GM12891 (cell line): ENCODE measurements around the gene CBX5.
"Not testable (repeated sequence)": the region's sequence is repeated elsewhere in the genome, so short reads cannot be mapped to it uniquely, and the experiment has no call there.

Experiments
- DNase-seq: peaks from one replicate; pipeline ENCODE4 v3.0.0; 2011; ENCODE audit warnings: low spot score; ENCODE audit not compliant: insufficient read length
- FAIRE-seq: peaks from 2 replicates; lab custom pipeline; 2011; peaks lifted over from hg19 to GRCh38; lab: Jason Lieb, UNC
- PAX5 ChIP-seq: IDR thresholded peaks from 2 replicates; pipeline ENCODE4 v1.6.1; 2011; ENCODE audit warnings: low read length, moderate library complexity, mild to moderate bottlenecking; ENCODE audit not compliant: insufficient read depth, severe bottlenecking
- POLR2A ChIP-seq: IDR thresholded peaks from 2 replicates; pipeline ENCODE4 v1.6.1; 2011; ENCODE audit warnings: low read depth, low read length, control low read depth
- POLR2AphosphoS5 ChIP-seq: IDR thresholded peaks from 2 replicates; pipeline ENCODE4 v1.6.1; 2011; ENCODE audit warnings: low read depth, low read length, control low read depth
- POU2F2 ChIP-seq: IDR thresholded peaks from 2 replicates; pipeline ENCODE4 v1.6.1; 2011; ENCODE audit warnings: low read depth, mild to moderate bottlenecking, control low read depth, low read length, moderate library complexity
- SPI1 ChIP-seq: IDR thresholded peaks from 2 replicates; pipeline ENCODE4 v1.6.1; 2011; ENCODE audit warnings: low read depth, low read length, control low read depth
- TAF1 ChIP-seq: IDR thresholded peaks from 2 replicates; pipeline ENCODE4 v1.6.1; 2011; ENCODE audit warnings: low read depth, low read length, control low read depth

The CBX5 gene

DNA sequence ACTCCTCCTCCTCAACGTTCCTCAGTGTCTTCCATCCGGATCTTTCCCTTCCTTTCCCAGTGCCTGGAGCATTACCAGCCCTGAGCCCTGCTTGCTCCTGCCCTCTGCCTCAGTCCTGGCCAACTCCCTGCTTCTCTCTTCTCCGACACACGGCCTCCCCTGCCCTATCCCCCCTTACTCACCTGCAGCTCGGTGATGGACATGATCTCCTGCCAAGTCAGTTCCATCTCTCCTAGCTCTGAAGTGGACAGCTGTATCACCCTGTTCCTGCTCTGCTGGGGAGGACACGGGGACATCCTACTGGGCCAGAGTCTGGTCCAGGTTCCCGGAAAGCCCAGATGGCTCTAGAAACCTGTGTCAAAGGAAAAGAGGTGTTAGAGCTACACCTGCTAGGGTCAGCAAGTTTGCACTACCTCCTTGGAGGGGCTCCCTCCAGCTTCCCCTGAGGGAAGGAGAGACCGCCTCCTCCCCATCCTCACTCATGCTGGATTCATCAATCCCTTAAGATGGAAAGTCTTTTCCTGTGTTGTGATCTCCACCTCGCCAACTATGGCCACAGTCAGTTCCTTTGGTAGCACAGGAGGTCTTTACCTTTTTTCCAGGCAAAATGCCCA, 15.1 kb upstream of the CBX5 start:
- TF ChIP-seq POLR2AphosphoS5 (no peak), TAF1 (no peak), SPI1 (no peak), POU2F2 (no peak), POLR2A (no peak), PAX5 (no peak)
- no peak for FAIRE-seq
- no peak for DNase-seq

DNA sequence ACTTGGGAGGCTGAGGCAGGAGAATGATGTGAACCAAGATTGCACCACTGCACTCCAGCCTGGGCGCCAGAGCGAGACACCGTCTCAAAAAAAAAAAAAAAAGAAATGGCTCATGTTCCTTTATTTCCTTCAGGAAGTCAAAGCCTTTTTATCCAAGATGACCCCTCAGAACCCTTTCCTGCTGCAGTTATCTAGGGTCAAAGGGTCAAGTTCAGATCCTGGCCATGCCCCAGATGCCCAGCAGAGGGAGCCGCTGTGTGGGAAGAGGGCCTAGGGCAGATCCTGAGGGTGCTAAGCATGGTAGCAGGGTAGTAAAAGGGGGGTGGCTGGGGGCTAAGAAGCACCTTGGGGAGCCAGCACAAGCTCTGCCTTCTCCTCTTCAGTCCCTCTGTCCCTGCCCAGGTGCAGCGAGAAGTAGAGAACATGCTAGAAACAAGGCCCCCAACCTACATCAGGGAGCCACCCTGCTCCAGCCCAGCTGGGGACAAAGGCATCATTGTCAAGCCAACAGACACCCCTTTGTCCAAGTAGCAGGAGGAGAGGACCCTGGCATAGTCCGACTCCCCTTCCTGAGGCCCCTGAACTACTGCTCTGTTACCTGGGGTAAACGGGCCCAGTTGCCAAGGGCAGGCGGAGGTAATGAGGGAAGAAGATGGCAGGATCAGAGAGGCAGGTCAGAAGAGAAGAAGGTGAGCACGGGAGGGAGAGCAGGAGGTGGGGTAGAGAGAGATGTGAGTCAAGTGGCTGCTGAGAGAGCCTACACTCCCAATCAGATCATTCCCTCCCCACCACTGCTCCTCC, 14.4 kb upstream of the CBX5 start:
- FAIRE-seq, result no peak
- peak; percentile 55 for DNase-seq
- TF ChIP-seq POU2F2, result no peak
- no peak for TF ChIP-seq PAX5

DNA sequence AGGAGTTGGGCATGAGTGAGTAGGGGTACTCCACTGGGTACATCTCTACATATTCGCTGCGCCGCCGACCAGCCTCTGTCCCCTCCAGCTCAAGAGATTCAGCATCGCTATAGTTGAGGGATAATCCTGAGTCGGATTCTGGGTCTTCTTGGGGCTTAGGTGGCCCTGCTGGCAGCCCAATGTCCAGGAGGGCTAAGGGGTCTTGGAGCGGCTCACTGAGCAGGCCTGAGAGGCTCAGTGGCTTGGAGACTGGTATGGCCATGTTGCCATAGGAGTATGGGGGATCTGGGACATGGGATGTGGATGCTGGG, 13.0 kb upstream of the CBX5 start:
- FAIRE-seq, result no peak
- no peak for DNase-seq
- TF ChIP-seq TAF1 (no peak), POU2F2 (no peak), PAX5 (no peak), SPI1 (no peak), POLR2A (no peak), POLR2AphosphoS5 (no peak)

DNA sequence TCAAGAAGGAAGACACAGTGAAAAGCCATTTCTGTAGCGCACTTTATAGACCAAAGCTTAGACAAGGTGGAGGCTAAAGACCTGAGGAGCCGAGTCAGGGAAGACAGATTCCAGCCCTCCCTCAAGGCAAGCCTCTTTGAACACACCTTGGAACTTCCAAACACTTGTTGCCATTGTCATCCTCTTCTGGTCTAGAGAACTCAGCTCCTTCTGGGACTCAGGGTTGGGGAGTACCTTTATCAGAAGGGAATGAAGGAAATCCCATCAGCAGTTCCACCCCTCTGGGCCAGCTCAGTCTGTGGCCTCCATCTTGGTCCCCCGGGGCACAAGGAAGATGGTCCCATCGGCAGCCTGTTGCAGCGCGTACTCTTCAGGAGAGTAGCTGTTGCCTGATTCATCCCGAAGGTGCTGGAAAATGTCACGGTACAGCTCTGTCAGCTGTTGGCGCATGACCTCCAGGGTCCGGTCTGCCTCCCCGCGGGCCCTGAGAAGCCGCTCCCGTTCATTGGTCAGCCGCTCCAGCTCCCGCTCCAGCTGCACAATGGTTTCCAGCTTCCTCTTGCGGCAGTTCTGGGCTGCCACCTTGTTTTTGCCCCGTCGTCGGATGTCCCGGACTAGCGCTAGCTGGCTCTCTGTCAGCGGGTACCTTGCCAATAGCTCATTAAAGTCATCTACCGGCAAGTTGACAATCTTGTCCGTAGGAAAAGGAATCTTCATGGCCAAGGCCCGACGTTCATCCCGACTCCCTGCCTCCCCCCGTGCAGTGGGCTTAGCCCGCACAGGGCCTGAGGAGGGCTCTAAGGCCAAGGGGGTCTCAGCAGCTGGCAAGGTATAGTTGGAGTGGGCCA, 12.4 kb upstream of the CBX5 start:
- TF ChIP-seq PAX5, result no peak
- no peak for TF ChIP-seq SPI1
- no peak for TF ChIP-seq POLR2A
- no peak for TF ChIP-seq TAF1
- TF ChIP-seq POU2F2, result no peak
- TF ChIP-seq POLR2AphosphoS5, result no peak
- DNase-seq (no peak), FAIRE-seq (no peak)

DNA sequence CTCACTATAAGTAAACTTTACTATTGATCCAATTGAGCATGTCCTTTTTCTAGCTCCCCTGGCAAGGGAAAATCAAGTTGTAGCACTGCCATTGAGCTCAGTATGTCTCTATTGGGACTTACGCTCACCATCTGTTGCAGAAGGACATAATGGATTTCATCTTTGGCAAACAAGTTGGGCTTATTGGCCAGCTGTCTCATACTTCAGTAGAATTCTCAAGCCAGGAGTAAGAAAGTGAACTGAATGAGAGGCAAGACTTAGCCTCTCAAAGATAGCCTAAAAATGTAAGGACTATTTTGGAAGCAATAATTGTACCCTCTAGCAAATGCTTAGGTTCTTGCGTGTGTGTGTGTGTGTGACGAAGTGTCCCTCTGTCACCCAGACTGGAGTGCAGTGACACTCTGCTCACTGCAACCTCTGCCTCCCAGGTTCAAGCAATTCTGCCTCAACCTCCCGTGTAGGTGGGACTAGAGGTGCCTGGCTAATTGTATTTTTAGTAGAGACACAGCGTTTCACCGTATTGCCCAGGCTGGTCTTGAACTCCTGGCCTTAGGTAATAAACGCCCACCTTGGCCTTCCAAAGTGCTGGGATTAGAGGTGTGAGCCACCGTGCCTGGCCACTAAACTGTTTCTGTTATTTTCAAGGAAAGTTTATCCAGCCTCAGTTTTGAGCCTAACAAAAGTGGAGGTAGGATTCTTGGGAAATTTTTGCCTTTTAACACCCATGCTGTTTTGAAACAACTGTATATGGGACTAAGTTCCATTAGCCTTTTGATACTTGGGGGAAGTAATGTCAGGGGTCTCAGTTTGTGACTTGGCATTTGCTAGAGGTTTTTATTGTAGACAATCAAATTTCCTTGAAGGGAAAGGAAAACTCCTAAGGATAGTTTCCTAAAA, 7.6 kb upstream of the CBX5 start:
- DNase-seq, result no peak
- TF ChIP-seq TAF1, result no peak
- TF ChIP-seq SPI1, result no peak
- peak; percentile 98 for TF ChIP-seq POLR2A
- no peak for TF ChIP-seq PAX5
- TF ChIP-seq POLR2AphosphoS5, result peak; percentile 98
- TF ChIP-seq POU2F2, result no peak
- no peak for FAIRE-seq

DNA sequence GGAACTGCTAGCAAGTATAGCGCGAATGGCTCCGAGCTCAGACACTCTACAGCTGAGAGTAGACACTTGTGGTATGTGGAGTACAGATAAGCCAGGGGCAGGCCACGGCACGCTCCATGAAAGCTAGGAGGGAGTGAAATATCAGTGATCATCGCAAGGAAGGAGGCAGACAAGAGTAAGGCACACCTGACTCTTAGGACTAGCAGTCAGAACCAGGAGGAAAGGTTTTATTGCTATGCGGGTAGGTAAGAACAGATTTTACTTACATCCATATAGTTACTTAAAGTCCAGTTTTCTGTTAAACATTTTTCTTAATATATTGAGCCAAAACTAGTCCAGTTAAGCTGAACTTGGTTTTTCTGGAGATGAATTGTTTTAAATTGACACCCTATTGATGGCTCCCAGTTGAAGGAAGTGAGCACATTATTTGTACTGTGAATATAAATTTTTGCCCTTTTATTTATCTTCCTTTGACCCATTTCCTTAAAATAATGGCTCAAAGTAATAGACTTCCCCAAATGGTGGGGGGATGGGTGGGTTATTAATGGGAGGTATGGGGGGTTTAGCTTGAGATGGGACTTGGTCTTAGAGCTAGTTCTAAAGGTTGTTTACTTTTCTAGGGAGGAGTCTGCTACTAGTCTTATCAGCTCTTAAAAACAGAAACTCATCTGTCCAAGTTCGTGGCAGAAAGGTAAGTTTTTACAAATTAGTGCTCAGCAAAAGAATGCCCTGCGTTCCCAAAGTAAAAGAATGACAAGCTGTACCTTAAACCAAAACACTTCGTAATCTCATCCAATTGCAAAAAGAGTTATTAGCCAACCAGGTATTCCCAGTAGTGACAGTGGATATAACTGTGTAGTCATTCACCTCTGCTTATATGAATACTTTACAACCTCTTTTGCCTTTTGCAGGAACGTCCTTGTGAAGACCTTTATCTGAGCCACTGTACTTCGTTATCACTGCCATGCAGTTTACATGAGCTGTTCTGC, 6.4 kb upstream of the CBX5 start:
- DNase-seq (no peak), FAIRE-seq (no peak)
- TF ChIP-seq PAX5 (no peak), POLR2A (peak; percentile 89), POLR2AphosphoS5 (peak; percentile 89), SPI1 (no peak), TAF1 (no peak), POU2F2 (no peak; the same call in 1 of the 2 replicates)

DNA sequence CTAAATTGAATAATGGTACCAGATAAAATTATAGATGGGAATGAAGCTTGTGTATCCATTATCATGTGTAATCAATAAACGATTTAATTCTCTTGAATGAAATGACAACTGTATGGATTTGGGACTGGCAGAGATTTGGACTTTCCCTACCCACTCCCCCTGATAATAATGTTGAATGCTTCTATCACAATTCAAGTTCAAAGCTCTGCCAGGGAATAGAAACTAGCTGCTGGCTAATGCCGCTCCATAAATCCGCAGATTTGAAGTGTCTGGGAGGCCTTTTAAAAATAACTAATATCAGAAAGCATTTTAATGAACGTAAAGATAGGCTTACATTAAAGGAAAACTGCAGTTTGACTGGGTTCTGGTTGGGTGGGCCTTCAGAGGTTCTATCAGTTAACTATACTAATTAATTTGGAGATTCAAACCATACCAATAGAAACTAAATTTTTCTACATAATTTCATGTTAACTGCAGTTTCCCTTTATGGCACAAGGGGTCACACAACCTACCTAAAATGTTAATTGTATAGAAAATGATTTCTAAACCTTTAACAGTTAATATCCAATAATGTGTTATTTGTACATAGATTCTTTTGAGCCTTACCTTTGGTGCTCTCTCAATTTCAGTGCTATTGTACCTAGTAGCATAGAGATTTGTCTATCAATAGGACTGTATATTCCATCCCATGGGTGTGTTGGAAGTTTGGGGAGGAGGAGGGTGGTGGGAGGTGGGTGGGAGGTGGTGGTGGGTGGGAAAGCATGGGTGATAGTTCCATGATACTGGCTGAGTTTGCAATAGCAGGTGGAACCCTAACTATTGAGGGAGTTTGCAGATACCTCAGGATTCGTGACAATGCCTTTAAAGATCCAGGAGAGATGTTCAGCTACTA, 5.5 kb upstream of the CBX5 start:
- TF ChIP-seq PAX5 (no peak), TAF1 (no peak), SPI1 (no peak)
- FAIRE-seq (no peak), DNase-seq (no peak)

DNA sequence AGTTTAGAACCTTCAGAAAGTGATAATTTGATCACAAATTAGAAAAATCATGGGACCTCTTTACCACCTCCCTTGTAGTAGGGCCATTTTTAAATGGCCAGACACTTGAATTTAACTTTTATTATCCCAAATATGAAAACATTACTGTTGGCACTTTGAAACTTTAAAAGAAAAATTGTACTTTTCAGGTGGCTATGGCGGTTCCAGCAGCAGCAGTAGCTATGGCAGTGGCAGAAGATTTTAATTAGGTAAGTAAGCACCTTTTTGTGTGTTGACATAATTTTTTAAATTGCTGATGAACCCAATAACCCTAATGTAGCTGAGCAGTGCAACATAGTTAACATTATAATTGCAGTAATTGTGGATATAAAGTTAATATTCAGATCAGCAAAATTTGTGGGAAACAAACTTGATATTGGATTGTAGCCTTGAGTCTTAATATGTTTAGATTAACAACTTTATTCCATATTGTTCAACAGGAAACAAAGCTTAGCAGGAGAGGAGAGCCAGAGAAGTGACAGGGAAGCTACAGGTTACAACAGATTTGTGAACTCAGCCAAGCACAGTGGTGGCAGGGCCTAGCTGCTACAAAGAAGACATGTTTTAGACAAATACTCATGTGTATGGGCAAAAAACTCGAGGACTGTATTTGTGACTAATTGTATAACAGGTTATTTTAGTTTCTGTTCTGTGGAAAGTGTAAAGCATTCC, 4.3 kb upstream of the CBX5 start:
- not testable (repeated sequence) for DNase-seq, FAIRE-seq
